Esophagus muscularis mucosa (tissue), 4 donors: ENCODE data around the gene SCN3A.

Experiments used
- EP300 ChIP-seq: sonication (generic); formaldehyde crosslinking; IDR thresholded peaks from one replicate; pipeline ENCODE4 v1.6.1; 2017; ENCODE audit warnings: antibody characterized with exemption
- POLR2A ChIP-seq: fragments of 450-650 bp; IDR thresholded peaks from one replicate; pipeline ENCODE4 v1.6.1; 2017; ENCODE audit warnings: antibody characterized with exemption, moderate library complexity, mild to moderate bottlenecking, low read depth
- POLR2AphosphoS5 ChIP-seq, 2 donors: sonication (generic); formaldehyde crosslinking; IDR thresholded peaks; one replicate each; pipeline ENCODE4 v1.6.1; 2017; ENCODE audit warnings: antibody characterized with exemption in 2 of 2
- TF ChIP-seq, protein P1 (sequence below), 3 experiments: fragments of 200-600 bp in 2 of 3; fragments of 450-650 bp in 1 of 3; sonication (generic) in 2 of 3; IDR thresholded peaks; one replicate each; pipeline ENCODE4 v1.5.1; 2017 to 2019; ENCODE audit warnings: antibody characterized with exemption in 3 of 3, mild to moderate bottlenecking in 2 of 3, moderate library complexity in 1 of 3

DNA sequence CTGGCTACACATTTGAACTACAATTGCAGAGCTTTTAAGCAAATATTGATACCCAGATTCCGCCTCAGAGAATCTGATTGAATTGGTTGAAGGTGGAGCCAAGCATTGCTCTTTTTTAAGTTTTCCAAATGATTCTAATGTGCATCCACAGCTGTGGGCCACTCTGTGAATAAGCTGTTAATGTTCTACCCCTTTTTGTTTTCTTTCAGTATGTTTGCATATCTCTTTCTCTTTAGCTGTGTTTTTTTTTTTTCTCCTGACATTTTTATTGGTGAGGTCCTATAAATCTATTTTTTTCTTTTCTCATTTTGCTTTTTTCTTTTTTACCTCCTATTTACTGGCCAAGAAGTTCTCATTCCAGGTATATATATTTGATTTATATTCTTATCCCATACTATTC, 6.5 kb downstream of the SCN3A start:
- TF ChIP-seq, protein P1, sequence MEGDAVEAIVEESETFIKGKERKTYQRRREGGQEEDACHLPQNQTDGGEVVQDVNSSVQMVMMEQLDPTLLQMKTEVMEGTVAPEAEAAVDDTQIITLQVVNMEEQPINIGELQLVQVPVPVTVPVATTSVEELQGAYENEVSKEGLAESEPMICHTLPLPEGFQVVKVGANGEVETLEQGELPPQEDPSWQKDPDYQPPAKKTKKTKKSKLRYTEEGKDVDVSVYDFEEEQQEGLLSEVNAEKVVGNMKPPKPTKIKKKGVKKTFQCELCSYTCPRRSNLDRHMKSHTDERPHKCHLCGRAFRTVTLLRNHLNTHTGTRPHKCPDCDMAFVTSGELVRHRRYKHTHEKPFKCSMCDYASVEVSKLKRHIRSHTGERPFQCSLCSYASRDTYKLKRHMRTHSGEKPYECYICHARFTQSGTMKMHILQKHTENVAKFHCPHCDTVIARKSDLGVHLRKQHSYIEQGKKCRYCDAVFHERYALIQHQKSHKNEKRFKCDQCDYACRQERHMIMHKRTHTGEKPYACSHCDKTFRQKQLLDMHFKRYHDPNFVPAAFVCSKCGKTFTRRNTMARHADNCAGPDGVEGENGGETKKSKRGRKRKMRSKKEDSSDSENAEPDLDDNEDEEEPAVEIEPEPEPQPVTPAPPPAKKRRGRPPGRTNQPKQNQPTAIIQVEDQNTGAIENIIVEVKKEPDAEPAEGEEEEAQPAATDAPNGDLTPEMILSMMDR (IDR thresholded peaks at IDR 0.05) = no peak
- TF ChIP-seq POLR2AphosphoS5 (IDR thresholded peaks at IDR 0.05) (no peak), POLR2A (no peak), EP300 (no peak)
